T follicular helper cell (primary cell): ENCODE measurements around the gene PLEKHB2.
"Not testable (repeated sequence)": the region's sequence is repeated elsewhere in the genome, so short reads cannot be mapped to it uniquely, and the experiment has no call there.

Experiments used
- DNase-seq: peaks from one replicate; pipeline ENCODE4 v3.0.0-alpha.2; 2020; ENCODE audit warnings: low read depth
- total RNA-seq, 2 experiments: gene quantifications; one replicate each; lab custom pipeline; 2026; lab: John Stamatoyannopoulos, UW

PLEKHB2 gene
- 169 to 197 reads per million in 2 experiments for total RNA-seq

DNA sequence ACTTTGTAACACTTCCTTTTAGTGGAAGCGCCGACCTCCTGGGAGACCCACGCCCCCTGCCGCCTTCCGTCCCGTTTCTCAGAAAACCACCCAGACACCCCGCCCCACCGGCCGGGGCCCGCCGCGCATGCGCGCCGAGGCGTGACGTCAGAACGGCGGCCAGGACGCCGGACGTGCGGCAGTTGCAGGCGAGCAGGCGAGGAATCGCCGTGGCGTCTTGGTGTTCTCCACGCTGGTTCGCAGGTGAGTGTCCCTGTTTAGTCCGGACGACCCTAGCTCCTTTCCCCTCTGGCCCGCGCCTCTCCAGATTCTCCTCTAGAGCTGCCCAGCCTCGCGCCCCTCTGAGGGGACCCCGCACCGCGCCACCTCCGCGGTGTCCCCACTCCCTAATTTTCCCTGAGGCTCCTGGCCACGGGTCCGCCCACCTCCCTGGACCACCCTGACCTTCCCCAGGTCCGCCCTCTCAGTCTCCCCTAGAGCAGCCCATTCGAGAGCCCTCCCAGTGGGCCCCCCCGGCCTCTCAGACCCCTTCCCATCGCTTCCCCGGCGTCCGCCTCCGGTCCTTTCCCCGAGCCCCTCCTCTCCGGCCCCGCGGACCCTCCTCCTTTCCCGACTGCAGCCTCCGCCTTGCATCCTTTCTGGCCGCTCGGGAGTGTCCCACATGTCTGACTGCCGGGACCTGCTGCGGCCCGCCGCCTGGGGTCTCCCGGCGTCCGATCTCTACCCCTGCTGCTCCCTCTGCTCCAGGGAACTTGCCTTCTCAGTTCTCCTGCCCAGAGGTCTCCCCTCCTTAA lies at the start of gene PLEKHB2:
PLEKHB2 (plus strand) TSS at position 181 of the 794 bp plus-strand sequence. CDS start 15,606 bp downstream, outside the sequence.
- peak; percentile 84 for DNase-seq

DNA sequence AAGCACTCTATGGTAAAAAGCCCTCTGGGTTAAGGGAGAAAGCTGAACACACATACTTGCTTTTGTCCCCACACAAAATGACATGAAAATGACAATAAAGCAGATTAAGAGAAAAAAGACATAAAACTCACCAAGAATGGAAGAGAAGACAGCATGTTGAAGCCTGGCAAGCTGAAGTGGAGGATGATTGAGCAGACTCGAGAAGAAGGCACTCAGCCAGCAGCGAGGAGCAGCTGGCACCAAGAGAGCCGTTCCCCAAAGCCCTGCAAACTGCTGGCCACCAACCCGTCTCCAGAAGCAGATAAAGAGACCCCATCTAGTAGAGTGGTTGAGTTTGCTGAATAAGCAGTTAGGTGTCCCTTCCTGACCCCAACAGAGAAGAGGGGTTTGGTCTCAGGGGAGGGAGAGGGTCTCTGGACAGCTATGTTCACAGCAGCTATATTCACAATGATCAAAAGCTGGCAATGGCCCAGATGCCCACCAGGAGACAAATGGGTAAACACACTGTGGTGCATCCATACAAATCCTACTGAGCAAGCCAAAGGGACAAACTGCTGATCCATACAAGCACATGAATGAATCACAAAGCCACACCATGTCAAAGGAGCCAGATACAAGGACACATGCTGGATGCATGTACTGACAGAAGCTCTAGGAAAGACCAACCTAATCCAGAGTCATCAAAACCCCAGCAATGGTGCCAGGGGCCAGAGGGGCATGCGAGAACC lies 48.8 kb upstream of the PLEKHB2 start:
- DNase-seq: no peak

GRCh38 chr2:131056932-131057287 lies 48.2 kb upstream of the PLEKHB2 start:
- no peak for DNase-seq

- DNase-seq: no peak
Observed at GRCh38 chr2:131058214-131058843, 46.8 kb upstream of the PLEKHB2 start.

GRCh38 chr2:131058920-131059319 lies 46.2 kb upstream of the PLEKHB2 start:
- DNase-seq: no peak

GRCh38 chr2:131063501-131064283 lies 41.4 kb upstream of the PLEKHB2 start:
- DNase-seq: no peak

- no peak for DNase-seq
Observed at GRCh38 chr2:131064589-131065512, 40.3 kb upstream of the PLEKHB2 start.

- DNase-seq: no peak
Observed at GRCh38 chr2:131067465-131068125, 37.5 kb upstream of the PLEKHB2 start.

GRCh38 chr2:131068172-131068571 lies 37.0 kb upstream of the PLEKHB2 start:
- not testable (repeated sequence) for DNase-seq

DNA sequence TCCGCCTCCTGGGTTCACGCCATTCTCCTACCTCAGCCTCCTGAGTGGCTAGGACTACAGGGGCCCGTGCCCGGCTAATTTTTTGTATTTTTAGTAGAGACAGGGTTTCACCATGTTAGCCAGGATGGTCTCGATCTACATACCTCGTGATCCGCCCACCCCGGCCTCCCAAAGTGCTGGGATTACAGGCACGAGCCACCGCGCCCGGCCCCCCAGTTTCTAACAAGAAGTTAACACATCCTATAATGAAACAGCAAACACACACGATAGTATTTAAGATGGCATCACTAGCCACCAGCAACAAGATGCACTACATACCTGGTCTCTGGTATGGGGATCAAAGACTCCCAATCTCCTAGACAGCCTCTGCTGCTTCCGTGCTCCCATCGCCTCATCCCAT lies 29.6 kb upstream of the PLEKHB2 start:
- not testable (repeated sequence) for DNase-seq

DNA sequence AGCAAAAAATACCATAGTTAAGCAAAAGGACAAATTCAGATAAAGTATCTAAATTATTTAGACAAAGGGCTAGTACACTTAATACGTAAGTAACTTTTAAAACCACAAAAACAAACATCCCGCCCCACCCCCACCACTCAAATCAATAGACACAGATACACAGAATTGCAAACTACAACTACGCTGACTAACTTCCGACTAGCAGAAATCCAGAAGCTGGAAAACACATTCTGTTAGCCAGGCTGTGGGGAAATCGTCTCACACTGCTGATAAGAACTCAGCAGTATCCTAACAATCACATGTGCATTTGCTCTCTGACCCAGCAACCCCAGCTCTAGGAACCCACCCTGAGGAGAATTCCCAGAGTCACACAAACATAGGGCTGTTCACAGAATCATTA lies 28.4 kb upstream of the PLEKHB2 start:
- no peak for DNase-seq

DNA sequence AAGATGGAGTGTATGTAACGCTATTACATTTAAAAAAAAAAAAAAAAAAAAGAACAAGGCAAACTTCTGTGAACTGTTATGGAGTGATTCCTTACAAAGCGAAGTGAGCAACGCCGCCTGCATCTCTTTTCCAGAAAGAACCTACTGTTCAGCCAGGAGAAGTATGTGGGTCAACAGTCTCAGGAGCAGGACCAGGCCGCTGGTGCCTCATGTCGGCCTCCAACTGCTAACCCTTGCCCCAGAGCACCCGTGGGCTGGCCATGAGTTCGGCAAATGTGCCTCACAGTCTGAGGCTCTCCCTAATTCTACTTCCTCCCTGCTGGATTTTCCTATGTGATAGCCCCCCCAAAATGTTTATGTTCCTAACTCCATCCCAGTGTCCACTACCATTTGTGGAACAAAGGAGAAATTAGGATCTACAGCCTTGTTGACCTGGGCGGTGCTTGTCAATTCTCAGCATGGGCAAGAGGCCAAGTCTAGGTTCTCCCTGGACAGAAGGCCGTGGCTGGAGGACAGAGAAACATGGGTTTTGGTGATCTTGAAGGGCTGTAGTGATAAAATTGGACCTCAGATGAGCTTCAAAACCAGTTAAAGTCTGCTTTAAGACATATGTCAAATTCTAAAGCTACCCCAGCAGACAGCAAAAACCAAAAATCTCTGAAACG lies 27.8 kb upstream of the PLEKHB2 start:
- DNase-seq: no peak

DNA sequence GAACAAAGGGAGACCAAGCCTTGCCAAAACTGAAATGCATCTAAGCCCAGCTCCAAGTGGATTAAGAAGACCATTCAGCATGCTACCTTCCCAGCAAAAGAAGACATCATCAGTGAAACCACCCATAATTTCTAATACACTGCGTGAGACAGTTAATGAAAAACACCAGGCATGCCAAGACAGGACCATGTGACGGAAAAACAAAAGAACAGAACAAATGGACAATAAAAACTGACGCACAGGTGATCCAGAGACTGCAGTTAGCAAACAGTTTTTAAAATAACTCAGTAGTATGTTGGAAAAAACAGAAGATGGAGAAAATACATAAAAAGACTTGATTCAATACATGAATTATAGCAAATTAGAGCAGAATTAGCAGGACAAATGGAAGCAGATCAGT lies 27.2 kb upstream of the PLEKHB2 start:
- DNase-seq: no peak

DNA sequence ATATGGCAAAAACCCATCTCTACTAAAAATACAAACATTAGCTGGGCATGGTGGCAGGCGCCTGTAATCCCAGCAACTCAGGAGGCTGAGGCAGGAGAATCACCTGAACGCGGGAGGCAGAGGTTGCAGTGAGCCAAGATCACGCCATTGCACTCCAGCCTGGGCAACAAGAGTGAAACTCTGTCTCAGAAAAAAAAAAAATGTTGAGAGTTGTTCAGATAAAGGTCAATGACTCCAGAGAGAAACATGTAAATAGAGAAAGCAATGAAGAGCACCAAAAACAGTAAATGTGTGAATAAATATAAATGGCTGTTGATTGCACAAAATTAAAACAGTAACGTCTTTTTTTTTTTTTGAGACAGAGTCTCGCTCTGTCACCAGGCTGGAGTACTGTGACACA lies 25.2 kb upstream of the PLEKHB2 start:
- DNase-seq: not testable (repeated sequence)

DNA sequence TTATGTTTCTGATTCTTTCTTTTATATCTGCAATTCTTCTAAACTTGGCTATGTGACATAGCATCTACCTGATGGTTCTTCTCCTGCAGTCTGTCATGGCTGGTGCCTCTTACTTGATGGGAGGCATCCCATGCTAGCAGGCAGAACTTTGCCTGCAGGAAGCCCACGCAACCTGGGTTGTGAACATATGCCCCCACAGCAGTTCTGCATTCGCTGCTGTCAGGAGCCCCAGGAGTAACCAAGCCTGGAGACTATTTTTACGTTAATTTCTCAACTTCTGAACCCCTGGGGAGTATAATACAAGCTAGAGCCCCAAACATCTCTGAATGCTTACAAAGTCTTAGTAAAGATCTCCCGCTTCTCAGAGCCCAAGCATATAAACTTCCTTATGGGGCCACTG lies 23.9 kb upstream of the PLEKHB2 start:
- DNase-seq: no peak

DNA sequence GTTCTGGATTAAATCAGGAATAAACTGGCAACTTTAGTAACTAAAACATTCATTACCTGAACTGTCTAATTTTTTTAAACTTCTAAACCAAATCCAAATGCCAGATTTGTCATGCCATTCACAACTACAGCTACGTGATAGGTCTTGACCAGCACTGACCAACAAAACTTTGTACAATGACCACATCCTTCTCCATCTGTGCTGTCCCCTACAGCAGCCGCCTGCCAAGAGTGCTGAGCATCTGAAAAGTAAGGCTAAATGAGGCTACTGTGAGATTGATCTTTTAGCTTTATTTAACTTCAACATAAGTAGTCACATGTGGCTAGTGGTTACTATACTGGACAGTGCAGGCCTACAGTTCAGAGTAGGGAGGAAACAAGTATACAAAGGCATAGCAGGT lies 19.5 kb upstream of the PLEKHB2 start:
- DNase-seq: no peak

- DNase-seq: no peak
Observed at GRCh38 chr2:131092458-131093005, 12.6 kb upstream of the PLEKHB2 start.

DNA sequence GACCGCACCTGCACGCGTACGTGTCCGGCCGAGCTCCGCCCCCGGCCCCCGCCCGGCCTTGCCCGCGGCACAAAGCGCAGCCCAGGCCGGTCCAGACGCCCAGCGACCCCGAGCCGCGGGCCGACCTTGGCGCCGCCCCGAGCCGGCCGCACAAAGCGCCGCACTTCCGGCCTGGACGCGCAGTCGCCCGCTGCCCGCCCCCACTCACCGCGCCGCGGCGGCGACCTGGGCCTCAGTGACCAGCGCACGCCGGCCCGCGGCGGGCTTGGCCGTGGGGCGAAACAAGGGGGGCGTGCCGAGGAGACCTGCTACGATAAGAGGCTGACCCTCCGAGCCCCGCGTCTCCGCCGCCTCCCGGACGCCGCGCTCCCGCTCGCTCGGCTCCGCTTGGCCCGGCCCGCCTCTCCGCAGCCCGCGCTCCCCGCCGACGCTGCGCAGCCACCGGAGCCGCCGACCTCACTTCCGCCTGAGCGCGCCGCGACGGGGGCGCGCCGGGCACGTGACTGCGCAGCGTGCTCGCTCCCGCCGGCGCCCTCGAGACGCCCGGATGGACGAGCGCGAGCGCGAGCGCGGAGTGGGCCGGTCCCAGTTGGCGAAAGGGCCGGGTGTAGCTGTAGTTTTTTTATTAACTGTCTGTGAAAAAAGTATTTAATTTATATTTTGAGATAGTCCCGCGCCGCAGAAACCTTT lies 12.0 kb upstream of the PLEKHB2 start, which contains the start of gene FAM168B:
FAM168B (minus strand) TSS at position 455 of the 690 bp plus-strand sequence. CDS start 10,814 bp downstream, outside the sequence.
- DNase-seq: peak; percentile 82
